Endothelial cell of umbilical vein (primary cell): ENCODE measurements around the gene VIPR2. TPM values are rescaled to one million over a fixed set of nuclear protein-coding genes. Genes with fewer than 3 reads are reported as not detected.

Experiments
- BruUV-seq: library from RNA; stranded (reverse); fragments of 400-500 nt; replicated peaks from 2 replicates; lab custom pipeline; 2021; lab: Mats Ljungman, UMichigan
- CTCF ChIA-PET: fragments of 300-600, 350-600 bp; sonication (Branson Sonifier 250); formaldehyde crosslinking; loops from one replicate; lab custom pipeline; 2021; ENCODE audit warnings: antibody characterized with exemption, inconsistent platforms; lab: Charles Lee
- POLR2A ChIA-PET: fragments of 300-600, 350-600 bp; sonication (Branson Sonifier 250); formaldehyde crosslinking; loops from one replicate; lab custom pipeline; 2021; ENCODE audit warnings: antibody characterized with exemption, inconsistent platforms; lab: Charles Lee
- DNase-seq: peaks from one replicate; pipeline ENCODE4 v3.0.0-alpha.2; 2011; ENCODE audit warnings: low read depth, low spot score
- FAIRE-seq: peaks from 2 replicates; lab custom pipeline; 2011; peaks lifted over from hg19 to GRCh38; lab: Jason Lieb, UNC
- H2AFZ ChIP-seq: 2 replicates; pipeline ENCODE4 v1.6.0; 2012; ENCODE audit warnings: low read depth, low read length, control low read depth, inconsistent platforms
- H3K27ac ChIP-seq: 2 replicates; pipeline ENCODE4 v1.5.1; 2011; ENCODE audit warnings: low read depth, mild to moderate bottlenecking, control low read depth, low read length, moderate library complexity; ENCODE audit not compliant: insufficient read depth
- H3K27me3 ChIP-seq, 2 experiments: 2 replicates each; pipeline versions ENCODE4 v1.6.0 to v1.6.1; 2011; ENCODE audit warnings: low read length in 2 of 2, mixed read lengths in 1 of 2; ENCODE audit not compliant: control insufficient read depth in 2 of 2, insufficient read depth in 2 of 2
- H3K36me3 ChIP-seq, 2 experiments: 2 replicates in 1 of 2; 3 replicates in 1 of 2; pipeline ENCODE4 v1.5.1; 2011; ENCODE audit warnings: low read length in 2 of 2, mild to moderate bottlenecking in 1 of 2, moderate library complexity in 1 of 2; ENCODE audit not compliant: control insufficient read depth in 2 of 2, insufficient read depth in 2 of 2; ENCODE audit errors: extremely low read depth in 1 of 2
- H3K4me1 ChIP-seq: 3 replicates; pipeline ENCODE4 v1.5.1; 2011; ENCODE audit warnings: mild to moderate bottlenecking, low read length; ENCODE audit not compliant: control insufficient read depth, insufficient read depth; ENCODE audit errors: extremely low read depth
- H3K4me2 ChIP-seq: 2 replicates; pipeline ENCODE4 v1.6.1; 2011; ENCODE audit warnings: low read length, control low read depth, mixed read lengths; ENCODE audit not compliant: insufficient read depth
- H3K4me3 ChIP-seq, 3 experiments: fragments of 200-600 bp in 1 of 3; sonication (generic), shearing (Covaris generic) in 1 of 3; replicated peaks in 1 of 3; 2 replicates each; pipeline ENCODE4 v1.5.1; 2011 to 2016; ENCODE audit warnings: control low read depth in 3 of 3, low read length in 3 of 3, mild to moderate bottlenecking in 2 of 3, inconsistent platforms in 1 of 3, low read depth in 1 of 3, moderate library complexity in 1 of 3; ENCODE audit not compliant: insufficient read depth in 1 of 3
- H3K79me2 ChIP-seq: 2 replicates; pipeline ENCODE4 v1.6.0; 2012; ENCODE audit warnings: low read length, inconsistent platforms; ENCODE audit not compliant: control insufficient read depth, insufficient read depth
- H3K9ac ChIP-seq: replicated peaks from 2 replicates; pipeline ENCODE3; 2011; ENCODE audit warnings: low read length, control low read depth; ENCODE audit not compliant: insufficient read depth; ENCODE audit errors: extremely low read depth
- H3K9me1 ChIP-seq: replicated peaks from 3 replicates; pipeline ENCODE4 v1.6.0; 2011; ENCODE audit warnings: mild to moderate bottlenecking, low read length; ENCODE audit not compliant: control insufficient read depth, insufficient read depth; ENCODE audit errors: extremely low read depth
- H3K9me3 ChIP-seq: replicated peaks from 2 replicates; pipeline ENCODE4 v1.5.1; 2012; ENCODE audit warnings: low read length, inconsistent platforms; ENCODE audit not compliant: control insufficient read depth, insufficient read depth
- H4K20me1 ChIP-seq: replicated peaks from 2 replicates; pipeline ENCODE3; 2011; ENCODE audit warnings: mild to moderate bottlenecking, low read length; ENCODE audit not compliant: control insufficient read depth, insufficient read depth; ENCODE audit errors: extremely low read depth
- EZH2 ChIP-seq: IDR thresholded peaks from 2 replicates; pipeline ENCODE4 v1.6.1; 2012; ENCODE audit warnings: borderline replicate concordance, low read depth, mild to moderate bottlenecking, moderate library complexity, low read length, inconsistent platforms; ENCODE audit not compliant: severe bottlenecking
- FOS ChIP-seq: IDR thresholded peaks from 2 replicates; pipeline ENCODE4 v1.6.1; 2011; ENCODE audit warnings: mild to moderate bottlenecking, low read length, moderate library complexity, borderline replicate concordance; ENCODE audit not compliant: insufficient read depth
- MYC ChIP-seq: IDR thresholded peaks from one replicate; pipeline ENCODE4 v1.6.1; 2011; ENCODE audit warnings: mild to moderate bottlenecking, low read depth, low read length
- POLR2A ChIP-seq: IDR thresholded peaks from 2 replicates; pipeline ENCODE4 v1.6.1; 2012; ENCODE audit warnings: low read depth, mild to moderate bottlenecking, control low read depth, low read length
- dilution Hi-C: fragments of 300-500 bp; cut with MboI; formaldehyde crosslinking; loops from one replicate; pipeline ENCODE4 v1.15.0; 2019; ENCODE audit warnings: low sequenced_read_pairs; ENCODE audit not compliant: extremely low pct_ligation_motif_present
- intact Hi-C: fragments of 100-400 bp; cut with micrococcal nuclease; formaldehyde crosslinking; loops from one replicate; pipeline ENCODE4 v1.10.0; 2022
- polyA plus RNA-seq, 4 experiments: library from polyadenylated mRNA; depleted of rRNA in 3 of 4; stranded (reverse) in 3 of 4; unstranded in 1 of 4; fragments of >200 nt; gene quantifications; 2 replicates each; pipeline versions ENCODE4 v1.2.1 to v1.2.3, GENCODE V29; 2011 to 2012; ENCODE audit warnings: missing spikeins in 1 of 4
- total RNA-seq: library from RNA; stranded (reverse); gene quantifications from 2 replicates; pipeline ENCODE4 v1.2.3, GENCODE V29; 2021

Gene VIPR2
- total and polyA plus RNA-seq, 2 donors (not counting 3 experiments of a cell fraction or from before 2014, with no cell fraction given): not detected

DNA sequence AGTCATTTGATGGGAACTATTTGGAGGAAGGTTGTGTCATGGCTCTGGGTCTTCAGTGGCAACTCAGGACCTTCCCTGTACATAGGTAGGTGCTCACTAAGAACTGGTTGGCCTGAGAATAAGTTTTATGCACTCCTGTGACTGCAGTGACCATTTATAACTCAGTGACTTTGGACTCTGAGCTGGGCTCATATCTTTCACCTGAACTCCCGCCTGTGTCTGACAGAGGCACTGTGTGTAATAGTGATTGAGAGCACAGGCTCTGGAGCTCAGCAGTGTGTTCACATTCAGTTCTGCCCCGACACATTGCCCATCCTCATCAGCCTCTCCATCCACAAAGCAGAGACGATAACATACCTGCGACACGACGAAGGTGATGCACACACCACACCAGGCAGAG, 34.6 kb upstream of the VIPR2 start:
- intact Hi-C loops (no loop called here), dilution Hi-C loops (no loop called here)
- ChIA-PET CTCF (no interaction called here), POLR2A (no interaction called here)
- Histone ChIP-seq H3K79me2 (no peaks in the 10 kb centered on the region), H4K20me1 (no peaks in the 10 kb centered on the region), H3K9me3 (no peaks in the 10 kb centered on the region), H3K36me3 (no peaks in the 10 kb centered on the region), H3K9me1 (no peaks in the 10 kb centered on the region), H2AFZ (no peak overlapping the region), H3K4me3 (no peak overlapping the region), H3K4me2 (no peak overlapping the region), H3K27me3 (no peaks in the 10 kb centered on the region), H3K9ac (no peak overlapping the region), H3K4me1 (peaks cover 5% of the 10 kb centered on the region), H3K27ac (no peak overlapping the region)
- no TSS peak for BruUV-seq
- FAIRE-seq (no peak), DNase-seq (no peak)
- TF ChIP-seq POLR2A: no peak
- TF ChIP-seq MYC: no peak

DNA sequence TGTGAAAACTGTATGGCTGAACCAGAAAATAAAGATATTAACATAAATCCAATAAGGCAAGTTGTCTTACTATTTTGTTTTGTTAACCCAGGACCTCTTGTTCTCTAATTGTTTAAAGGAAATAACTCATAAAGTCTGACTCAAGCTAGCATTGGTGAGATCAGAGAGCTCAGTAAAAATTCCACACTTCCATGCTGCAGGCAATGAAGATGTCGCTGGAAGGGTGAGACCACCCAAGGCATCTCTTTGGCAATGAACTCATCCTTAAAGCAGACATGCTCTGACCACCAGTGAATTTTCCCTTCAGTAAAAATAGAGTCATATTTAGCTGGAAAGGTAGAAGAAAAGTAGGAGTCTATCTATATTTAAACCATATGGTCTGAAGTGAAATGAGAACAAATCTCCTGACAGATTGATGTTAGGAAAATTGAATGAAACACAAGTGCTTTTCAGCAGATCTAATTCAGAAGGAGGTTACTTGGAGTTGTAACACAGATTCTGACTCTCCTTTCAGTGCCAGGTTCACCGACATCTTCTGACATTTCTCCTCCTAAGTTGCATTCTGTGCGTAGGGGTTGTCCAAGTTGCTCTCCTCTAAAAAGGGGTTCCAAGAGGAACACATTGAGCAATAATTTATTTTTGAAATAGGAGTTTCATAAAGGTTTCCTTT, 32.8 kb upstream of the VIPR2 start:
- dilution Hi-C loops (no loop called here), intact Hi-C loops (no loop called here)
- POLR2A ChIA-PET: no interaction called here
- no peak for TF ChIP-seq FOS
- no peak for TF ChIP-seq EZH2
- no peak overlapping the region for H3K4me3 ChIP-seq
- DNase-seq (peak; percentile 15), FAIRE-seq (peak; percentile 62)
- BruUV-seq: no TSS peak
- CTCF ChIA-PET: no interaction called here
- H3K4me1 ChIP-seq: peaks cover 5% of the 10 kb centered on the region
- no peak overlapping the region for H3K27ac ChIP-seq
- H3K27me3 ChIP-seq: no peaks in the 10 kb centered on the region
- H3K9ac ChIP-seq: no peak overlapping the region
- H3K36me3 ChIP-seq: no peaks in the 10 kb centered on the region
- no peaks in the 10 kb centered on the region for H3K9me3 ChIP-seq
- H3K4me2 ChIP-seq: peak overlapping the region; percentile 36
- H2AFZ ChIP-seq: no peak overlapping the region
- H3K79me2 ChIP-seq: no peaks in the 10 kb centered on the region
- H4K20me1 ChIP-seq: no peaks in the 10 kb centered on the region
- H3K9me1 ChIP-seq: no peaks in the 10 kb centered on the region
